Loucy (cell line): ENCODE measurements around the gene KRT2.

Source experiments
- CTCF ChIP-seq: fragments of 200-600 bp; sonication (generic); conservative IDR thresholded peaks from 2 replicates; pipeline ENCODE4 v1.5.1; 2014; ENCODE audit warnings: mild to moderate bottlenecking, antibody characterized with exemption, low read length
- EZH2phosphoT487 ChIP-seq: fragments of 200-600 bp; IDR thresholded peaks from 2 replicates; pipeline ENCODE4 v1.6.1; 2018; ENCODE audit warnings: antibody characterized with exemption, mild to moderate bottlenecking, moderate library complexity, borderline replicate concordance

- no peak for TF ChIP-seq CTCF
- no peak for TF ChIP-seq EZH2phosphoT487
These were observed 27.9 kb upstream of the KRT2 start for GRCh38 chr12:52679875-52680274.
